Endothelial cell of umbilical vein (primary cell): ENCODE data around the gene ATRIP. TPM values are rescaled to one million over a fixed set of nuclear protein-coding genes. Genes with fewer than 3 reads are reported as not detected.
A peak's percentile ranks its signal among the peaks of the same experiment; 100 is the strongest.
"Not testable (repeated sequence)": the region's sequence is repeated elsewhere in the genome, so short reads cannot be mapped to it uniquely, and the experiment has no call there.

ENCODE experiments used
- BruUV-seq: library from RNA; stranded (reverse); fragments of 400-500 nt; replicated peaks from 2 replicates; lab custom pipeline; 2021; lab: Mats Ljungman, UMichigan
- CTCF ChIA-PET: fragments of 300-600, 350-600 bp; sonication (Branson Sonifier 250); formaldehyde crosslinking; loops from one replicate; lab custom pipeline; 2021; ENCODE audit warnings: antibody characterized with exemption, inconsistent platforms; lab: Charles Lee
- POLR2A ChIA-PET: fragments of 300-600, 350-600 bp; sonication (Branson Sonifier 250); formaldehyde crosslinking; loops from one replicate; lab custom pipeline; 2021; ENCODE audit warnings: antibody characterized with exemption, inconsistent platforms; lab: Charles Lee
- DNase-seq: peaks from one replicate; pipeline ENCODE4 v3.0.0-alpha.2; 2011; ENCODE audit warnings: low read depth, low spot score
- FAIRE-seq: peaks from 2 replicates; lab custom pipeline; 2011; peaks lifted over from hg19 to GRCh38; lab: Jason Lieb, UNC
- H2AFZ ChIP-seq: 2 replicates; pipeline ENCODE4 v1.6.0; 2012; ENCODE audit warnings: low read depth, low read length, control low read depth, inconsistent platforms
- H3K27ac ChIP-seq: 2 replicates; pipeline ENCODE4 v1.5.1; 2011; ENCODE audit warnings: low read depth, mild to moderate bottlenecking, control low read depth, low read length, moderate library complexity; ENCODE audit not compliant: insufficient read depth
- H3K27me3 ChIP-seq, 2 experiments: 2 replicates each; pipeline versions ENCODE4 v1.6.0 to v1.6.1; 2011; ENCODE audit warnings: low read length in 2 of 2, mixed read lengths in 1 of 2; ENCODE audit not compliant: control insufficient read depth in 2 of 2, insufficient read depth in 2 of 2
- H3K36me3 ChIP-seq, 2 experiments: 2 replicates in 1 of 2; 3 replicates in 1 of 2; pipeline ENCODE4 v1.5.1; 2011; ENCODE audit warnings: low read length in 2 of 2, mild to moderate bottlenecking in 1 of 2, moderate library complexity in 1 of 2; ENCODE audit not compliant: control insufficient read depth in 2 of 2, insufficient read depth in 2 of 2; ENCODE audit errors: extremely low read depth in 1 of 2
- H3K4me1 ChIP-seq: 3 replicates; pipeline ENCODE4 v1.5.1; 2011; ENCODE audit warnings: mild to moderate bottlenecking, low read length; ENCODE audit not compliant: control insufficient read depth, insufficient read depth; ENCODE audit errors: extremely low read depth
- H3K4me2 ChIP-seq: 2 replicates; pipeline ENCODE4 v1.6.1; 2011; ENCODE audit warnings: low read length, control low read depth, mixed read lengths; ENCODE audit not compliant: insufficient read depth
- H3K4me3 ChIP-seq, 3 experiments: fragments of 200-600 bp in 1 of 3; sonication (generic), shearing (Covaris generic) in 1 of 3; replicated peaks in 1 of 3; 2 replicates each; pipeline ENCODE4 v1.5.1; 2011 to 2016; ENCODE audit warnings: control low read depth in 3 of 3, low read length in 3 of 3, mild to moderate bottlenecking in 2 of 3, inconsistent platforms in 1 of 3, low read depth in 1 of 3, moderate library complexity in 1 of 3; ENCODE audit not compliant: insufficient read depth in 1 of 3
- H3K79me2 ChIP-seq: 2 replicates; pipeline ENCODE4 v1.6.0; 2012; ENCODE audit warnings: low read length, inconsistent platforms; ENCODE audit not compliant: control insufficient read depth, insufficient read depth
- H3K9ac ChIP-seq: replicated peaks from 2 replicates; pipeline ENCODE3; 2011; ENCODE audit warnings: low read length, control low read depth; ENCODE audit not compliant: insufficient read depth; ENCODE audit errors: extremely low read depth
- H3K9me1 ChIP-seq: replicated peaks from 3 replicates; pipeline ENCODE4 v1.6.0; 2011; ENCODE audit warnings: mild to moderate bottlenecking, low read length; ENCODE audit not compliant: control insufficient read depth, insufficient read depth; ENCODE audit errors: extremely low read depth
- H3K9me3 ChIP-seq: replicated peaks from 2 replicates; pipeline ENCODE4 v1.5.1; 2012; ENCODE audit warnings: low read length, inconsistent platforms; ENCODE audit not compliant: control insufficient read depth, insufficient read depth
- H4K20me1 ChIP-seq: replicated peaks from 2 replicates; pipeline ENCODE3; 2011; ENCODE audit warnings: mild to moderate bottlenecking, low read length; ENCODE audit not compliant: control insufficient read depth, insufficient read depth; ENCODE audit errors: extremely low read depth
- EZH2 ChIP-seq: IDR thresholded peaks from 2 replicates; pipeline ENCODE4 v1.6.1; 2012; ENCODE audit warnings: borderline replicate concordance, low read depth, mild to moderate bottlenecking, moderate library complexity, low read length, inconsistent platforms; ENCODE audit not compliant: severe bottlenecking
- FOS ChIP-seq: IDR thresholded peaks from 2 replicates; pipeline ENCODE4 v1.6.1; 2011; ENCODE audit warnings: mild to moderate bottlenecking, low read length, moderate library complexity, borderline replicate concordance; ENCODE audit not compliant: insufficient read depth
- GATA2 ChIP-seq: IDR thresholded peaks from 2 replicates; pipeline ENCODE4 v1.7.0; 2011; ENCODE audit warnings: low read depth, mild to moderate bottlenecking, moderate library complexity, mixed read lengths, low read length; ENCODE audit not compliant: insufficient read length, insufficient read depth
- JUN ChIP-seq: IDR thresholded peaks from 2 replicates; pipeline ENCODE4 v1.6.1; 2011; ENCODE audit warnings: borderline replicate concordance, low read depth; ENCODE audit not compliant: insufficient read length, insufficient read depth
- MYC ChIP-seq: IDR thresholded peaks from one replicate; pipeline ENCODE4 v1.6.1; 2011; ENCODE audit warnings: mild to moderate bottlenecking, low read depth, low read length
- POLR2A ChIP-seq: IDR thresholded peaks from 2 replicates; pipeline ENCODE4 v1.6.1; 2012; ENCODE audit warnings: low read depth, mild to moderate bottlenecking, control low read depth, low read length
- POLR2AphosphoS5 ChIP-seq: IDR thresholded peaks from 2 replicates; pipeline ENCODE4 v1.6.1; 2012; ENCODE audit warnings: low read depth, mild to moderate bottlenecking, control low read depth, low read length, moderate library complexity; ENCODE audit not compliant: insufficient read depth
- dilution Hi-C: fragments of 300-500 bp; cut with MboI; formaldehyde crosslinking; loops from one replicate; pipeline ENCODE4 v1.15.0; 2019; ENCODE audit warnings: low sequenced_read_pairs; ENCODE audit not compliant: extremely low pct_ligation_motif_present
- intact Hi-C: fragments of 100-400 bp; cut with micrococcal nuclease; formaldehyde crosslinking; loops from one replicate; pipeline ENCODE4 v1.10.0; 2022
- polyA plus RNA-seq, 4 experiments: library from polyadenylated mRNA; depleted of rRNA in 3 of 4; stranded (reverse) in 3 of 4; unstranded in 1 of 4; fragments of >200 nt; gene quantifications; 2 replicates each; pipeline versions ENCODE4 v1.2.1 to v1.2.3, GENCODE V29; 2011 to 2012; ENCODE audit warnings: missing spikeins in 1 of 4
- total RNA-seq: library from RNA; stranded (reverse); gene quantifications from 2 replicates; pipeline ENCODE4 v1.2.3, GENCODE V29; 2021
- TF ChIP-seq, protein P1 (sequence below): IDR thresholded peaks from 2 replicates; pipeline ENCODE4 v1.6.1; 2011; ENCODE audit not compliant: insufficient read depth, insufficient read length
- TF ChIP-seq, protein P2 (sequence below), 2 donors: IDR thresholded peaks; 1 replicate in 1 of 2; 2 replicates in 1 of 2; pipeline ENCODE4 v1.5.1; 2011; ENCODE audit warnings: low read length in 2 of 2, mild to moderate bottlenecking in 2 of 2, moderate library complexity in 2 of 2, control low read depth in 1 of 2, inconsistent platforms in 1 of 2, low read depth in 1 of 2; ENCODE audit not compliant: insufficient read depth in 1 of 2; ENCODE audit errors: extremely low read depth in 1 of 2

ATRIP gene
- total and polyA plus RNA-seq, 2 donors (not counting 3 experiments of a cell fraction or from before 2014, with no cell fraction given): 10.6 to 14.7 TPM

DNA sequence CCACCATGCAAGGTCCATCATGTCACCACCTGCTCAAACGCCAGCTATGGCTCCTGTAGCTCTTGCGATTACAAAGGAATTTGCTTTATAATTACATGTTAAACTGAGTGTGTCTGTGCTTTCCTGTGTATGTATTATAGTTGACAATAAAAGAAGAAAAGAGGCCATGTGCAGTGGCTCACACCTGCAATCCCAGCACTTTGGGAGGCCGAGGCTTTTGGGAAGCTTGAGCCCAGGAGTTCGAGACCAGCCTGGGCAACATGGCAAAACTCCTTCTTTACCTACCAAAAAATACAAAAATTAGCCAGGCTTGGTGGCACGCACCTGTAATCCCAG is 27.0 kb downstream of the ATRIP start:
- Histone ChIP-seq H4K20me1 (no peaks in the 10 kb centered on the region), H3K4me2 (peak overlapping the region; percentile 14), H3K4me1 (peaks cover 10% of the 10 kb centered on the region), H2AFZ (peak overlapping the region; percentile 66), H3K4me3 (no peak overlapping the region), H3K9me1 (no peaks in the 10 kb centered on the region), H3K9me3 (no peaks in the 10 kb centered on the region), H3K27me3 (no peaks in the 10 kb centered on the region), H3K27ac (peak overlapping the region; percentile 95), H3K36me3 (peaks cover 0 to 26% of the 10 kb centered on the region in 2 experiments), H3K9ac (no peak overlapping the region), H3K79me2 (peaks cover 38% of the 10 kb centered on the region)
- ChIA-PET CTCF (interaction anchor here (1.0 to 3.9 kb wide), 9 partner anchors 9 to 76 kb away, joined by 3 to 26 read pairs (median 10); partner anchors contain the start of genes CCDC51 and TMA7), POLR2A (interaction anchor here (0.6 to 0.7 kb wide), 3 partner anchors 26 to 45 kb away, joined by 4 to 8 read pairs (median 4); no protein-coding TSS in a partner anchor)
- dilution Hi-C loops: no loop called here
- no peak for DNase-seq
- intact Hi-C loops: loop anchor here (1.0 kb wide), 3 partner anchors 8 to 73 kb away; no protein-coding TSS in a partner anchor
- FAIRE-seq: no peak
- BruUV-seq: no TSS peak
- no peak for TF ChIP-seq FOS
- TF ChIP-seq, protein P1, sequence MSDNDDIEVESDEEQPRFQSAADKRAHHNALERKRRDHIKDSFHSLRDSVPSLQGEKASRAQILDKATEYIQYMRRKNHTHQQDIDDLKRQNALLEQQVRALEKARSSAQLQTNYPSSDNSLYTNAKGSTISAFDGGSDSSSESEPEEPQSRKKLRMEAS: no peak
- no peak for TF ChIP-seq MYC
- TF ChIP-seq, protein P2, sequence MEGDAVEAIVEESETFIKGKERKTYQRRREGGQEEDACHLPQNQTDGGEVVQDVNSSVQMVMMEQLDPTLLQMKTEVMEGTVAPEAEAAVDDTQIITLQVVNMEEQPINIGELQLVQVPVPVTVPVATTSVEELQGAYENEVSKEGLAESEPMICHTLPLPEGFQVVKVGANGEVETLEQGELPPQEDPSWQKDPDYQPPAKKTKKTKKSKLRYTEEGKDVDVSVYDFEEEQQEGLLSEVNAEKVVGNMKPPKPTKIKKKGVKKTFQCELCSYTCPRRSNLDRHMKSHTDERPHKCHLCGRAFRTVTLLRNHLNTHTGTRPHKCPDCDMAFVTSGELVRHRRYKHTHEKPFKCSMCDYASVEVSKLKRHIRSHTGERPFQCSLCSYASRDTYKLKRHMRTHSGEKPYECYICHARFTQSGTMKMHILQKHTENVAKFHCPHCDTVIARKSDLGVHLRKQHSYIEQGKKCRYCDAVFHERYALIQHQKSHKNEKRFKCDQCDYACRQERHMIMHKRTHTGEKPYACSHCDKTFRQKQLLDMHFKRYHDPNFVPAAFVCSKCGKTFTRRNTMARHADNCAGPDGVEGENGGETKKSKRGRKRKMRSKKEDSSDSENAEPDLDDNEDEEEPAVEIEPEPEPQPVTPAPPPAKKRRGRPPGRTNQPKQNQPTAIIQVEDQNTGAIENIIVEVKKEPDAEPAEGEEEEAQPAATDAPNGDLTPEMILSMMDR (IDR thresholded peaks at IDR 0.05; ENCODE audit: extremely low read depth in 1 of 2, insufficient read depth in 1 of 2, low read depth in 1 of 2, low read length in 2 of 2): no peak
- TF ChIP-seq POLR2AphosphoS5: no peak
- TF ChIP-seq GATA2: no peak
- TF ChIP-seq EZH2: no peak
- no peak for TF ChIP-seq JUN
- no peak for TF ChIP-seq POLR2A

DNA sequence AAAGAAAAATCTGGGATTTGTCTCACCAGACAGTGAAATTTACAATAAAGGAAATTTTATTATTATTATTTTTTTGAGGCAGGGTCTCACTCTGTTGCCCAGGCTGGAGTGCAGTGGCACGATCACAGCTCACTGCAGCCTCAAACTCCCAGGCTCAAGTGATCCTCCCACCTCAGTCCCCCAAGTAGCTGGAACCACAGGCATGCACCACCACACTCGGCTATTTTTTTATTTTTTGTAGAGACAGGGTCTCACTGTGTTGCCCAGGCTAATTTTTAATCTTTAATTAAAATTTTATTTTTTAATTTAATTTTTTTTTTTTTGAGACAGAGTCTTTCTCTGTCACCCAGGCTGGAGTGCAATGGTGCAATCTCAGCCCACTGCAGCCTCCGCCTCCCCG is 27.5 kb downstream of the ATRIP start:
- H3K36me3 ChIP-seq: peaks cover 0 to 22% of the 10 kb centered on the region in 2 experiments
- DNase-seq, H3K4me2 ChIP-seq, intact Hi-C loops, BruUV-seq, FAIRE-seq, H3K9me1 ChIP-seq, H3K4me3 ChIP-seq, H3K9ac ChIP-seq, H3K27me3 ChIP-seq, H3K9me3 ChIP-seq, dilution Hi-C loops, H4K20me1 ChIP-seq, H3K27ac ChIP-seq, H2AFZ ChIP-seq, H3K4me1 ChIP-seq: not testable (repeated sequence)
- H3K79me2 ChIP-seq: peaks cover 34% of the 10 kb centered on the region
- ChIA-PET CTCF (interaction anchor here (1.0 to 3.9 kb wide), 7 partner anchors 9 to 75 kb away, joined by 3 to 26 read pairs (median 15); partner anchors contain the start of genes CCDC51 and TMA7), POLR2A (interaction anchor here (0.7 kb wide), 1 partner anchor 45 kb away, joined by 4 read pairs; no protein-coding TSS in a partner anchor)
